AG04450 (cell line): ENCODE measurements around the gene CCDC6. TPM values are rescaled to one million over a fixed set of nuclear protein-coding genes. Genes with fewer than 3 reads are reported as not detected.

ENCODE experiments used
- CTCF ChIA-PET: fragments of 300-600, 350-600 bp; formaldehyde crosslinking; extraction: SDS; loops from one replicate; lab custom pipeline; 2022; ENCODE audit warnings: antibody characterized with exemption, inconsistent platforms; lab: Charles Lee
- POLR2A ChIA-PET: fragments of 350-600 bp; formaldehyde crosslinking; extraction: SDS; loops from one replicate; lab custom pipeline; 2021; ENCODE audit warnings: antibody characterized with exemption, inconsistent platforms; lab: Yijun Ruan, JAX
- DNase-seq: peaks from one replicate; pipeline ENCODE4 v3.0.0-alpha.2; 2011; ENCODE audit warnings: low read depth, low spot score
- H3K27ac ChIP-seq: one replicate; pipeline ENCODE4 v1.5.1; 2012; ENCODE audit warnings: low read depth, low read length, control low read depth
- H3K27me3 ChIP-seq: one replicate; pipeline ENCODE4 v1.6.0; 2012; ENCODE audit warnings: low read length; ENCODE audit not compliant: control insufficient read depth, insufficient read depth
- H3K4me3 ChIP-seq: 2 replicates; pipeline ENCODE4 v1.5.1; 2011; ENCODE audit warnings: mild to moderate bottlenecking, low read depth, low read length, control low read depth
- H3K9me3 ChIP-seq: 2 replicates; pipeline ENCODE4 v1.5.1; 2012; ENCODE audit warnings: low read length; ENCODE audit not compliant: control insufficient read depth, insufficient read depth
- polyA plus RNA-seq: library from polyadenylated mRNA; depleted of rRNA; stranded (reverse); fragments of >200 nt; gene quantifications from 2 replicates; pipeline ENCODE4 v1.2.3, GENCODE V29; 2011
- TF ChIP-seq, protein P1 (sequence below): IDR thresholded peaks from 2 replicates; pipeline ENCODE4 v1.5.1; 2011; ENCODE audit warnings: low read depth, low read length, control low read depth, inconsistent platforms

The CCDC6 gene
- polyA plus RNA-seq, 1 experiment: 51.1 TPM

DNA sequence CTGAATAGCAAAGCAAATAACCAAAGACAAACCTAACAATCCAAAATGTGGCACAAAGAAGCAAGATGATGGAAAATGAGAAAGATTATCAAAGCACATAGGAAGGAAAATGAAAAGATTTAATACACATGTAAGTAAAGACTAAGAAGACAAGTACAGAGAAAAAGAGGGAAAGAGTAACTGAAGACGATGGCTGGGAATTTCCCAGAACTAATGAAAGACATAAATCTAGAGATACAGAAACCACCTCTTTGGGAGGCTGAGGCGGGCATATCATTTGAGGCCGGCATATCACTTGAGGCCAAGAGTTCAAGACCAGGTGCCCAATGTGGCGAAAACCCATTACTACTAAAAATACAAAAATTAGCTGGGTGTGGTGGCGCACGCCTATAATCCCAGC lies 46.8 kb downstream of the CCDC6 start:
- POLR2A ChIA-PET: no interaction called here
- no peak overlapping the region for H3K27ac ChIP-seq
- H3K9me3 ChIP-seq: no peaks in the 10 kb centered on the region; the same call in 1 of the 2 replicates
- H3K4me3 ChIP-seq: no peak overlapping the region
- DNase-seq: no peak
- CTCF ChIA-PET: interaction anchor here (0.6 to 0.9 kb wide), 2 partner anchors 13 to 238 kb away, joined by 3 to 4 read pairs; no protein-coding TSS in a partner anchor
- TF ChIP-seq, protein P1, sequence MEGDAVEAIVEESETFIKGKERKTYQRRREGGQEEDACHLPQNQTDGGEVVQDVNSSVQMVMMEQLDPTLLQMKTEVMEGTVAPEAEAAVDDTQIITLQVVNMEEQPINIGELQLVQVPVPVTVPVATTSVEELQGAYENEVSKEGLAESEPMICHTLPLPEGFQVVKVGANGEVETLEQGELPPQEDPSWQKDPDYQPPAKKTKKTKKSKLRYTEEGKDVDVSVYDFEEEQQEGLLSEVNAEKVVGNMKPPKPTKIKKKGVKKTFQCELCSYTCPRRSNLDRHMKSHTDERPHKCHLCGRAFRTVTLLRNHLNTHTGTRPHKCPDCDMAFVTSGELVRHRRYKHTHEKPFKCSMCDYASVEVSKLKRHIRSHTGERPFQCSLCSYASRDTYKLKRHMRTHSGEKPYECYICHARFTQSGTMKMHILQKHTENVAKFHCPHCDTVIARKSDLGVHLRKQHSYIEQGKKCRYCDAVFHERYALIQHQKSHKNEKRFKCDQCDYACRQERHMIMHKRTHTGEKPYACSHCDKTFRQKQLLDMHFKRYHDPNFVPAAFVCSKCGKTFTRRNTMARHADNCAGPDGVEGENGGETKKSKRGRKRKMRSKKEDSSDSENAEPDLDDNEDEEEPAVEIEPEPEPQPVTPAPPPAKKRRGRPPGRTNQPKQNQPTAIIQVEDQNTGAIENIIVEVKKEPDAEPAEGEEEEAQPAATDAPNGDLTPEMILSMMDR: no peak
- no peaks in the 10 kb centered on the region for H3K27me3 ChIP-seq

DNA sequence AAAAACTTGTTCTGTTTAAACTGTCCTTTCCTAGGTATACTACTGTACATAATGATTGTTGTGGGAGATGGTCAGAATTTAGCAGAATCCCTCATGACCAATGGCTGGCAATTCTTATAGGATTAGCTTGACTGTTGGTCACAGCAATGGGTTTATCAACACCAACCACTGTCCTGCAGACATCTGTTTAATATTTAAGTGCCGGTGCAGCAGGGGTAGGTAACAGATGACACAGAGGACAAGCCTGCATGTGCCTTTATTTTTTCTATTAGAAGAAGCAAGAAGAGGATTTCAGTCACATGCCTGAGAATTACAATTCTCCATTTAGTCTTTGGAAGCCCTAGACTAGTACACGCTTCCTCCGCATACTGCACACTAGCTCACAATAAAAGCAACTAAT lies 48.4 kb downstream of the CCDC6 start:
- H3K27me3 ChIP-seq: no peaks in the 10 kb centered on the region
- no peak overlapping the region for H3K27ac ChIP-seq
- no peak overlapping the region for H3K4me3 ChIP-seq
- DNase-seq: no peak
- TF ChIP-seq, protein P1: no peak
- no peaks in the 10 kb centered on the region; the same call in 1 of the 2 replicates for H3K9me3 ChIP-seq
- ChIA-PET POLR2A (no interaction called here), CTCF (interaction anchor here (0.6 to 1.1 kb wide), 2 partner anchors 14 to 27 kb away, joined by 4 to 10 read pairs; no protein-coding TSS in a partner anchor)

DNA sequence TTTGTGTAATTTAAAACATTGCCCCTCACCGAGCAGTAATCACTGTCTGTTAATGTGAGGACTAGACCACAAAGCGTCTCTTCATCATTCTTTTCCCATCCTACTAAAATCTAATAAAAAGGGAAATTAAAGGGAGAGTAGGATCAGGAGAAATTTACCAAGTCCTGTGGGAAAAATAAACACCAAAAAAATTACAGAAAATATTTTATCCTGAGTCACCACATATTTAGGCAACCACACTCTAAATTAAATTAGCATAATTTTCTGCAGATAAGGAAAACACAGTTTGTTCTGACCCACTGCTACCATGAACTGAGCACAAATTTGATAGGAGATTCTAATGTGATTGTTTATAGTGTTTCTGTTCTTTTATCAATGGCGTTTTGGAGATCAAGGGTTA lies 49.3 kb downstream of the CCDC6 start:
- DNase-seq: no peak
- TF ChIP-seq, protein P1: no peak
- no peak overlapping the region for H3K4me3 ChIP-seq
- ChIA-PET POLR2A (no interaction called here), CTCF (no interaction called here)
- no peaks in the 10 kb centered on the region for H3K27me3 ChIP-seq
- H3K27ac ChIP-seq: no peak overlapping the region
- H3K9me3 ChIP-seq: no peaks in the 10 kb centered on the region; the same call in 1 of the 2 replicates

DNA sequence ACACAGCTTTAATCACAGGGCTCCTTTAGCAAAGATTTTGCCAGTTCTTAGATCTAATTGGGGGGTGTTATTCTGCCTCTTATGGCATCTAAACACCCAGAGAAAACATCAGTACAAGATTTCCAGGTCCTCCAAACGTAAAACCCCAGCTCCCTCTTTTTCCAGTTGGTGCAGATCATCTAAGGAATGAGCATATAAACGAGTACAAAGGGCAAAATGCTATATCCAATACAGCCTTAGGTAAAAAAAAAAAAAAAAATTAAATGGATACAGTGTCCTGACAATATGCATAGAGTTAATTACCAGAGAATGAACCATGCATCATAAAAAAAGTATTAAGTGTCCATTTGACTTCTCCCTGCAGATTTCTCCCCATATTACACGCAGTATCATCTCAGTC lies 50.3 kb downstream of the CCDC6 start:
- ChIA-PET CTCF (interaction anchor here (0.7 to 1.0 kb wide), 4 partner anchors 14 to 50 kb away, joined by 3 to 4 read pairs (median 4); partner anchors contain the start of gene CCDC6), POLR2A (no interaction called here)
- H3K27ac ChIP-seq: no peak overlapping the region
- no peak for DNase-seq
- no peak overlapping the region for H3K4me3 ChIP-seq
- no peaks in the 10 kb centered on the region; the same call in 1 of the 2 replicates for H3K9me3 ChIP-seq
- H3K27me3 ChIP-seq: no peaks in the 10 kb centered on the region
- TF ChIP-seq, protein P1: no peak

DNA sequence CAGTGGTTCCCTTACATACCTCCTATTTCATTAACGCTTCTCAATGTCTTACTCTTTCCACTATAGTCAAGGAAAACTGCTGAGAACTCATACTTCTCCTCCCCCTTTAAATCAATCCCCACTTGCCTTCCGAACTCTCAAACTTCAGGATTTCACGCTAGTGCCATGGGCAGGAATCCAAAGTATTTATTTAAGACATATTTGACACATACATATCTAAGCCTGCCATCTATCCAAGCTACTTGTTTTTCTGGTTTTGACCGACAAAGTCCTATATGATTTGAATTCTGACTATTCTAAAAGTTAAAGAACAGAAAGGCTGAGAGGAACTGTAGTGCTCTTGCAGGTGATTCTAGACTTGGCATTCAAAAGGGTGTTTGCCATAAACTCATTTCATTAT lies 51.8 kb downstream of the CCDC6 start:
- ChIA-PET POLR2A (no interaction called here), CTCF (interaction anchor here (1.3 kb wide), 3 partner anchors 11 to 52 kb away, joined by 3 to 7 read pairs (median 4); partner anchors contain the start of gene CCDC6)
- TF ChIP-seq, protein P1: no peak
- H3K27me3 ChIP-seq: no peaks in the 10 kb centered on the region
- no peak for DNase-seq
- no peaks in the 10 kb centered on the region for H3K9me3 ChIP-seq
- H3K4me3 ChIP-seq: no peak overlapping the region
- H3K27ac ChIP-seq: no peak overlapping the region
